DND-41 (cell line): ENCODE measurements around the gene HTRA3.

Source experiments
- ATAC-seq: fragments of 200-7000 bp; cut with Tn5 transposase; 3 replicates; pipeline ENCODE4 v1.9.1; 2021; ENCODE audit warnings: low read depth; ENCODE audit not compliant: insufficient read depth
- DNase-seq: peaks from one replicate; pipeline ENCODE4 v3.0.0-alpha.2; 2020
- H2AFZ ChIP-seq: 2 replicates; pipeline ENCODE4 v1.6.0; 2012; ENCODE audit warnings: low read depth, low read length
- H3K27ac ChIP-seq: 2 replicates; pipeline ENCODE4 v1.5.1; 2012; ENCODE audit warnings: low read length, inconsistent platforms
- H3K27me3 ChIP-seq: fragments of 200-600 bp; sonication (generic); 2 replicates; pipeline ENCODE4 v1.6.0; 2012; ENCODE audit warnings: low read length, mild to moderate bottlenecking, inconsistent platforms; ENCODE audit not compliant: insufficient read depth, poor library complexity
- H3K36me3 ChIP-seq: 2 replicates; pipeline ENCODE4 v1.5.1; 2012; ENCODE audit warnings: low read length, inconsistent platforms; ENCODE audit not compliant: insufficient read depth
- H3K4me1 ChIP-seq: 2 replicates; pipeline ENCODE4 v1.5.1; 2012; ENCODE audit warnings: mild to moderate bottlenecking, low read length; ENCODE audit not compliant: insufficient read depth
- H3K4me2 ChIP-seq: 2 replicates; pipeline ENCODE4 v1.6.0; 2012; ENCODE audit warnings: mild to moderate bottlenecking, moderate library complexity, low read length, inconsistent platforms; ENCODE audit not compliant: insufficient read depth
- H3K4me3 ChIP-seq, 2 experiments: fragments of 200-600 bp in 1 of 2; shearing (Covaris generic) in 1 of 2; 2 replicates each; pipeline ENCODE4 v1.5.1; 2012 to 2016; ENCODE audit warnings: inconsistent platforms in 2 of 2, low read length in 2 of 2, mild to moderate bottlenecking in 2 of 2, low read depth in 1 of 2, moderate library complexity in 1 of 2
- H3K79me2 ChIP-seq: 2 replicates; pipeline ENCODE4 v1.6.0; 2012; ENCODE audit warnings: low read length, inconsistent platforms; ENCODE audit not compliant: insufficient read depth
- H3K9ac ChIP-seq: 2 replicates; pipeline ENCODE4 v1.6.0; 2012; ENCODE audit warnings: low read depth, mild to moderate bottlenecking, inconsistent platforms, low read length, moderate library complexity
- H3K9me3 ChIP-seq: 2 replicates; pipeline ENCODE4 v1.5.1; 2012; ENCODE audit warnings: low read length, moderate library complexity, mild to moderate bottlenecking, inconsistent platforms; ENCODE audit not compliant: insufficient read depth, severe bottlenecking
- H4K20me1 ChIP-seq: 2 replicates; pipeline ENCODE4 v1.6.0; 2012; ENCODE audit warnings: low read length; ENCODE audit not compliant: insufficient read depth
- EZH2 ChIP-seq: IDR thresholded peaks from 3 replicates; pipeline ENCODE4 v1.6.1; 2012; ENCODE audit warnings: borderline replicate concordance, low read depth, mild to moderate bottlenecking, moderate library complexity, low read length, inconsistent platforms; ENCODE audit not compliant: severe bottlenecking
- TF ChIP-seq, protein P1 (sequence below): IDR thresholded peaks from 2 replicates; pipeline ENCODE4 v1.5.1; 2012; ENCODE audit warnings: borderline replicate concordance, low read length, moderate library complexity, mild to moderate bottlenecking; ENCODE audit not compliant: poor library complexity, severe bottlenecking; ENCODE audit errors: extremely low read depth

The HTRA3 gene

DNA sequence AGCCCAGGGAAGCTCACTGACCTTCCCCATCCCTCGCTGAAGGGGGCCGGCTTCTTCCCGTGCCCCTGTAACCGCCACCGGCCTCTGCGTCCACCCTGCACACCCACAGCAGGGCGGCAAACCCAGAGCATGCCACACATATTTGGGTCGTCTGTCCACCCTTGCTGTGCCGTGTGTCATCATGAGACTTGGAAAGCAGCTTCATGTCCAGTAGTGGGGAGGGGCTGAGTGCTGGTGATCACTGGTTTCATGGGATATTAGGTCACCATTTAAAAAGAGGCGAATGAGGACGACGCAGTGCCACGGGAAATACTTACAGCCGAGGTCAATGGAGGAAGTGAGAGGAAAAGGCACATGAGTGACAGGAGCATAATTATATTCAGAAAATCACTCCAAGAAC lies 74.8 kb downstream of the HTRA3 start:
- Histone ChIP-seq H3K27me3 (no peaks in the 10 kb centered on the region), H2AFZ (no peak overlapping the region), H3K9ac (no peak overlapping the region), H3K9me3 (no peaks in the 10 kb centered on the region), H3K36me3 (no peaks in the 10 kb centered on the region), H3K27ac (no peak overlapping the region), H3K4me1 (no peaks in the 10 kb centered on the region), H3K4me3 (no peak overlapping the region), H3K79me2 (no peaks in the 10 kb centered on the region), H3K4me2 (no peak overlapping the region), H4K20me1 (no peaks in the 10 kb centered on the region; the same call in 1 of the 2 replicates)
- ATAC-seq, result no peak
- no peak for DNase-seq
- no peak for TF ChIP-seq EZH2
- TF ChIP-seq, protein P1, sequence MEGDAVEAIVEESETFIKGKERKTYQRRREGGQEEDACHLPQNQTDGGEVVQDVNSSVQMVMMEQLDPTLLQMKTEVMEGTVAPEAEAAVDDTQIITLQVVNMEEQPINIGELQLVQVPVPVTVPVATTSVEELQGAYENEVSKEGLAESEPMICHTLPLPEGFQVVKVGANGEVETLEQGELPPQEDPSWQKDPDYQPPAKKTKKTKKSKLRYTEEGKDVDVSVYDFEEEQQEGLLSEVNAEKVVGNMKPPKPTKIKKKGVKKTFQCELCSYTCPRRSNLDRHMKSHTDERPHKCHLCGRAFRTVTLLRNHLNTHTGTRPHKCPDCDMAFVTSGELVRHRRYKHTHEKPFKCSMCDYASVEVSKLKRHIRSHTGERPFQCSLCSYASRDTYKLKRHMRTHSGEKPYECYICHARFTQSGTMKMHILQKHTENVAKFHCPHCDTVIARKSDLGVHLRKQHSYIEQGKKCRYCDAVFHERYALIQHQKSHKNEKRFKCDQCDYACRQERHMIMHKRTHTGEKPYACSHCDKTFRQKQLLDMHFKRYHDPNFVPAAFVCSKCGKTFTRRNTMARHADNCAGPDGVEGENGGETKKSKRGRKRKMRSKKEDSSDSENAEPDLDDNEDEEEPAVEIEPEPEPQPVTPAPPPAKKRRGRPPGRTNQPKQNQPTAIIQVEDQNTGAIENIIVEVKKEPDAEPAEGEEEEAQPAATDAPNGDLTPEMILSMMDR, result no peak

DNA sequence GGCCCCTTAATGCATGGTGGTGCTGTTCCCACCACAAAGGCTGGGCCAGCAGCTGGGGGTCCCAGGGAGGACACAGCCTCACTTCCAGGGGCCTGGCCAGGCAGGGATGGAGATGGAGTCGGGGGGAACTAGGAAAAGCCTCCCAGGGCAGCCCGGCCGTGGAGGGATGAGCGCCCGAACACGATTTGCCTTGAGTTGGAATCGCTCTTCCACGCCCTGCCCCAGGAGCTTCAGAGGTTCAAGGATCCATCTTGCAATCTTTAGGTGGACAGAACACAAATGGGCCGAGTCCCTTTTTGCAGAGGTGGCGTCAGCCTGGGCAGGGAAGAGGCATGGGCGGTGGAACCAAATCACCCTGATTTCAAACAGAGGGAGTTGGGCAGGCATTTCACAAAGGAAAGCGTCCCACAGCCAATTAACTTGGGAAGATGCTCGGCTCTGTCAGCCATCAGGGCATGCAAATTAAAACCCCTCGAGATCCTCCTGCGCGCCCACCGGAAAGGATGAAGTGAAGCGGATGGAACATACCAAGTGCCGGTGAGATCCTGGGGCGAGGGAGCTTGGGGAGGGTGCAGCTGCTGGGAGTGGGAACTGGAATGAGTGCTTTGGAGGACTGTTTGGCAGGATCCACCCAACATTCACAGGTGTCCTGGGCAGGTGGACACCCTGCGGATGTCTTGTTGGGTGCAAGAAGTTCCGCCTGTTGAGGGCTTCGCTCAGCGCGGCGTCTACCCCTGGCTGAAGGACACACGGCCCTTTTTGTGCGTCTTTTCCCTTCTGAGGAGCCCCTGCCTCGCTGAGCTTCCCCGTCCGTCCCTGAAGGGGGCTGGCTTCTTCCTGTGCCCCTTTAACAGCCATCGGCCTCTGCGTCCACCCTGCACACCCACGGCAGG lies 75.7 kb downstream of the HTRA3 start:
- no peaks in the 10 kb centered on the region for H3K36me3 ChIP-seq

GRCh38 chr4:8345946-8346814 lies 76.6 kb downstream of the HTRA3 start:
- no peaks in the 10 kb centered on the region for H3K27me3 ChIP-seq
- H3K9me3 ChIP-seq, result no peaks in the 10 kb centered on the region
- no peak overlapping the region for H3K27ac ChIP-seq
- no peak overlapping the region for H2AFZ ChIP-seq
- H3K4me2 ChIP-seq, result no peak overlapping the region
- no peak for ATAC-seq
- TF ChIP-seq, protein P1, result no peak
- TF ChIP-seq EZH2, result no peak
- DNase-seq, result no peak
- H3K4me3 ChIP-seq, result no peak overlapping the region
- H3K36me3 ChIP-seq, result no peaks in the 10 kb centered on the region
- no peak overlapping the region for H3K9ac ChIP-seq
- H3K79me2 ChIP-seq, result no peaks in the 10 kb centered on the region
- no peaks in the 10 kb centered on the region; the same call in 1 of the 2 replicates for H4K20me1 ChIP-seq
- no peaks in the 10 kb centered on the region for H3K4me1 ChIP-seq

More for the DNA sequence above, 75.7 kb downstream of the HTRA3 start:
- Histone ChIP-seq H3K4me1 (no peaks in the 10 kb centered on the region), H3K9me3 (no peaks in the 10 kb centered on the region), H3K27me3 (no peaks in the 10 kb centered on the region), H2AFZ (no peak overlapping the region), H3K27ac (no peak overlapping the region), H3K4me2 (no peak overlapping the region), H3K79me2 (no peaks in the 10 kb centered on the region), H4K20me1 (no peaks in the 10 kb centered on the region; the same call in 1 of the 2 replicates), H3K4me3 (no peak overlapping the region), H3K9ac (no peak overlapping the region)
- TF ChIP-seq, protein P1, result no peak
- ATAC-seq, result no peak
- DNase-seq, result no peak
